Caco-2 (cell line): Measurements from ENCODE around the gene ZNF189. TPM values are rescaled to one million over a fixed set of nuclear protein-coding genes. Genes with fewer than 3 reads are reported as not detected.

ENCODE experiments used
- BruUV-seq: library from RNA; stranded (reverse); fragments of 400-500 nt; replicated peaks from 2 replicates; lab custom pipeline; 2021; lab: Mats Ljungman, UMichigan
- CTCF ChIA-PET: fragments of 300-600 bp; sonication (Branson Sonifier 250); formaldehyde crosslinking; loops from one replicate; lab custom pipeline; 2022; ENCODE audit warnings: antibody characterized with exemption; lab: Charles Lee
- POLR2A ChIA-PET: fragments of 300-600 bp; sonication (Branson Sonifier 250); formaldehyde crosslinking; loops from one replicate; lab custom pipeline; 2022; ENCODE audit warnings: antibody characterized with exemption; lab: Charles Lee
- DNase-seq, 2 experiments: peaks; one replicate each; pipeline versions ENCODE4 v3.0.0 to v3.0.0-alpha.2; 2020 to 2022
- H3K27me3 ChIP-seq: replicated peaks from 2 replicates; pipeline ENCODE4 v1.6.0; 2011; ENCODE audit warnings: low read length; ENCODE audit not compliant: control insufficient read depth, insufficient read depth
- H3K36me3 ChIP-seq: 2 replicates; pipeline ENCODE4 v1.5.1; 2011; ENCODE audit warnings: low read length; ENCODE audit not compliant: control insufficient read depth, insufficient read depth
- H3K4me1 ChIP-seq: fragments of 250-450 bp; sonication (Bioruptor Pico); 2 replicates; pipeline ENCODE4 v1.5.1; 2020; ENCODE audit warnings: mild to moderate bottlenecking
- H3K4me3 ChIP-seq: 2 replicates; pipeline ENCODE4 v1.5.1; 2011; ENCODE audit warnings: low read depth, mild to moderate bottlenecking, control low read depth, low read length
- H3K9me3 ChIP-seq: fragments of 250-450 bp; sonication (Bioruptor Pico); 2 replicates; pipeline ENCODE4 v1.5.1; 2020; ENCODE audit warnings: mild to moderate bottlenecking, moderate library complexity
- H3K27ac Mint-ChIP-seq: one replicate; pipeline ENCODE4 v1.8.0; 2022; ENCODE audit warnings: mixed read lengths; ENCODE audit not compliant: unreplicated experiment
- H3K27me3 Mint-ChIP-seq: one replicate; pipeline ENCODE4 v1.8.0; 2022; ENCODE audit warnings: mixed read lengths; ENCODE audit not compliant: insufficient read depth, unreplicated experiment
- H3K36me3 Mint-ChIP-seq: one replicate; pipeline ENCODE4 v1.8.0; 2022; ENCODE audit warnings: mild to moderate bottlenecking, mixed read lengths; ENCODE audit not compliant: insufficient read depth, unreplicated experiment
- H3K4me1 Mint-ChIP-seq: one replicate; pipeline ENCODE4 v1.8.0; 2022; ENCODE audit warnings: low read depth, mixed read lengths; ENCODE audit not compliant: unreplicated experiment
- H3K4me3 Mint-ChIP-seq: one replicate; pipeline ENCODE4 v1.8.0; 2022; ENCODE audit warnings: mild to moderate bottlenecking, moderate library complexity, mixed read lengths; ENCODE audit not compliant: unreplicated experiment
- H3K9me3 Mint-ChIP-seq: one replicate; pipeline ENCODE4 v1.8.0; 2022; ENCODE audit warnings: mixed read lengths; ENCODE audit not compliant: unreplicated experiment
- intact Hi-C: fragments of 100-400 bp; cut with micrococcal nuclease; formaldehyde crosslinking; loops from one replicate; pipeline ENCODE4 v1.10.0; 2022; ENCODE audit not compliant: unreplicated experiment
- total RNA-seq: library from RNA; stranded (reverse); gene quantifications from 2 replicates; pipeline ENCODE4 v1.2.3, GENCODE V29; 2022
- TF ChIP-seq, protein P1 (sequence below), 2 experiments: fragments of 200-600 bp in 1 of 2; IDR thresholded peaks; 1 replicate in 1 of 2; 2 replicates in 1 of 2; pipeline versions ENCODE4 v1.5.1 to v1.8.0; 2011 to 2022; ENCODE audit warnings: antibody characterized with exemption in 1 of 2, control low read depth in 1 of 2, inconsistent platforms in 1 of 2, low read depth in 1 of 2, low read length in 1 of 2, mild to moderate bottlenecking in 1 of 2, moderate library complexity in 1 of 2; ENCODE audit not compliant: insufficient read depth in 1 of 2, severe bottlenecking in 1 of 2, unreplicated experiment in 1 of 2

The ZNF189 gene
- total RNA-seq, 1 experiment from 2014 or later = 15.3 TPM

DNA sequence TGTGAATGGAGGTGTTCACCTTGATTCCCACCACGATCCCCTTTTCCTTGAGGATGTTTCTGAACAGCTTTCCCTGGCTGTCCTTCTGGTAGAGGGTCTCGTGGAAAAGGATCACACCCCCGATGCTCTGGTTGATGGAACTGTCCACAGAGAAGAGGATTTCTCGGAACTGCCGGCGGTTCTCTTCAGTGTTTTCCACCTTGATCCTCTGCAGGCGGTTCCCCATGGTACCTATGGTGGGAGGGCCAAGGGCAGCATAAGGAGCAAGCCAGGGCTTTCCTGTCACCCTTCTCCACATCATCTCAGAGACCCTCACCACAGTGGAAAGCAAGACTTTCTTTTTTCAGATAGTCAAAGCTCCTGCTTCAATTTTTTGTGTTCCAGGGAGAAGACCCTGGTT lies 31.1 kb downstream of the ZNF189 start:
- no peaks in the 10 kb centered on the region for H3K36me3 Mint-ChIP-seq
- Histone ChIP-seq H3K4me3 (no peak overlapping the region), H3K36me3 (no peaks in the 10 kb centered on the region), H3K9me3 (no peaks in the 10 kb centered on the region), H3K27me3 (no peaks in the 10 kb centered on the region), H3K4me1 (peaks cover 9% of the 10 kb centered on the region)
- TF ChIP-seq, protein P1, sequence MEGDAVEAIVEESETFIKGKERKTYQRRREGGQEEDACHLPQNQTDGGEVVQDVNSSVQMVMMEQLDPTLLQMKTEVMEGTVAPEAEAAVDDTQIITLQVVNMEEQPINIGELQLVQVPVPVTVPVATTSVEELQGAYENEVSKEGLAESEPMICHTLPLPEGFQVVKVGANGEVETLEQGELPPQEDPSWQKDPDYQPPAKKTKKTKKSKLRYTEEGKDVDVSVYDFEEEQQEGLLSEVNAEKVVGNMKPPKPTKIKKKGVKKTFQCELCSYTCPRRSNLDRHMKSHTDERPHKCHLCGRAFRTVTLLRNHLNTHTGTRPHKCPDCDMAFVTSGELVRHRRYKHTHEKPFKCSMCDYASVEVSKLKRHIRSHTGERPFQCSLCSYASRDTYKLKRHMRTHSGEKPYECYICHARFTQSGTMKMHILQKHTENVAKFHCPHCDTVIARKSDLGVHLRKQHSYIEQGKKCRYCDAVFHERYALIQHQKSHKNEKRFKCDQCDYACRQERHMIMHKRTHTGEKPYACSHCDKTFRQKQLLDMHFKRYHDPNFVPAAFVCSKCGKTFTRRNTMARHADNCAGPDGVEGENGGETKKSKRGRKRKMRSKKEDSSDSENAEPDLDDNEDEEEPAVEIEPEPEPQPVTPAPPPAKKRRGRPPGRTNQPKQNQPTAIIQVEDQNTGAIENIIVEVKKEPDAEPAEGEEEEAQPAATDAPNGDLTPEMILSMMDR (IDR thresholded peaks at IDR 0.05; ENCODE audit: insufficient read depth in 1 of 2, low read depth in 1 of 2, low read length in 1 of 2, severe bottlenecking in 1 of 2, unreplicated experiment in 1 of 2) = no peak
- H3K27ac Mint-ChIP-seq = no peak overlapping the region
- peaks cover 12% of the 10 kb centered on the region for H3K9me3 Mint-ChIP-seq
- intact Hi-C loops = no loop called here
- DNase-seq = no peak
- CTCF ChIA-PET = no interaction called here
- no TSS peak for BruUV-seq
- peaks cover 13% of the 10 kb centered on the region for H3K4me1 Mint-ChIP-seq
- POLR2A ChIA-PET = no interaction called here
- H3K4me3 Mint-ChIP-seq = no peak overlapping the region
- H3K27me3 Mint-ChIP-seq = no peaks in the 10 kb centered on the region

DNA sequence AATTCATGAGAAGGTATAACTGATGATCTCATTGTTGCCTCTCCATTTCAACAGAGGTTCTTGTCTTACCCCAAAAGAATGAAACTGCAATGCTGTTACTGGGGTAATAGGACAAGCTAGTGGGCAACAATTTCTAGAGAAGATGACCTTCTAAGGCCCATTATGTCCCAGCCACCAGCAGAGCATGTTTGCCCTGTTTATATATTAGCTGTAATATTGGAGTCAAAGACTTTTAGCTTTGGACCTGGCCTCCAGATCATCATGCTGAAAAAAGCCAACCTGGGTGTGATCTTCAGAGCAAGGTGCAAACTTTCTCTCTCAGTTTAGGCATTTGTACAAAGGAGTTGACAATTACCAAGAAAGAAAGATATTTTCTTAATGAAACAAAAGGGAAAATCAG lies 33.5 kb downstream of the ZNF189 start:
- Histone ChIP-seq H3K36me3 (no peaks in the 10 kb centered on the region), H3K27me3 (no peaks in the 10 kb centered on the region), H3K4me3 (no peak overlapping the region), H3K9me3 (peaks cover 3% of the 10 kb centered on the region; the same call in 1 of the 2 replicates), H3K4me1 (peaks cover 9% of the 10 kb centered on the region)
- intact Hi-C loops = no loop called here
- Mint-ChIP-seq H3K27me3 (no peaks in the 10 kb centered on the region), H3K4me3 (no peak overlapping the region), H3K36me3 (no peaks in the 10 kb centered on the region), H3K4me1 (peaks cover 19% of the 10 kb centered on the region), H3K9me3 (peaks cover 11% of the 10 kb centered on the region), H3K27ac (no peak overlapping the region)
- CTCF ChIA-PET = interaction anchor here (2.0 kb wide), 1 partner anchor 17 kb away, joined by 6 read pairs; no protein-coding TSS in a partner anchor
- TF ChIP-seq, protein P1 (IDR thresholded peaks at IDR 0.05; ENCODE audit: insufficient read depth in 1 of 2, low read depth in 1 of 2, low read length in 1 of 2, severe bottlenecking in 1 of 2, unreplicated experiment in 1 of 2) = no peak
- BruUV-seq = no TSS peak
- no peak for DNase-seq
- POLR2A ChIA-PET = no interaction called here

DNA sequence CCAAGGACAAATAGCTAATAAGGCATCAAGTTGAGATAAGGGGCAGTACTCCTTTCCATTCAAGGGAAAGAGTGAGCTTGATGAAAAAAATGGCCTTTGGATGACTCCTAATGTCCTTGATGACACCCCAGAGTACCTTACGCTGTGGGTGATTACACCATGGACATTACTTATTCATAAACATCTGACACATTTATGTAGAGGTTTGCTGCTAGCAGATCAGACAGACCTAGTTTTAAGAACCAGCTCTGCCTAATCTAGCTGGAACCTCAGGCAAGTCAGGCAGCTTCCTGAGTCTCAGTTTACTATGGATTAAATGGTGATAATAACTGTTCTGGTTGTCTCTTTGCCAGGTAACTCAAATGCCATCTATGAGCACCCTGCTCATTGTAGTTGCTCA lies 34.1 kb downstream of the ZNF189 start:
- peaks cover 11% of the 10 kb centered on the region for H3K9me3 Mint-ChIP-seq
- no peak overlapping the region for H3K27ac Mint-ChIP-seq
- H3K4me1 ChIP-seq = peaks cover 9% of the 10 kb centered on the region
- peaks cover 19% of the 10 kb centered on the region for H3K4me1 Mint-ChIP-seq
- POLR2A ChIA-PET = no interaction called here
- H3K4me3 ChIP-seq = no peak overlapping the region
- no peaks in the 10 kb centered on the region for H3K36me3 Mint-ChIP-seq
- intact Hi-C loops = no loop called here
- no peaks in the 10 kb centered on the region for H3K36me3 ChIP-seq
- CTCF ChIA-PET = interaction anchor here (2.0 kb wide), 1 partner anchor 16 kb away, joined by 6 read pairs; no protein-coding TSS in a partner anchor
- BruUV-seq = no TSS peak
- no peak for DNase-seq
- TF ChIP-seq, protein P1 (IDR thresholded peaks at IDR 0.05; ENCODE audit: insufficient read depth in 1 of 2, low read depth in 1 of 2, low read length in 1 of 2, severe bottlenecking in 1 of 2, unreplicated experiment in 1 of 2) = no peak
- no peaks in the 10 kb centered on the region for H3K27me3 Mint-ChIP-seq
- H3K9me3 ChIP-seq = peaks cover 3% of the 10 kb centered on the region; the same call in 1 of the 2 replicates
- no peak overlapping the region for H3K4me3 Mint-ChIP-seq
- no peaks in the 10 kb centered on the region for H3K27me3 ChIP-seq
